Fibroblast of pulmonary artery (primary cell): ENCODE data around the gene AMH.

Source experiments
- DNase-seq: peaks from one replicate; pipeline ENCODE4 v3.0.0-alpha.2; 2010; ENCODE audit warnings: low read depth
- H3K4me3 ChIP-seq: replicated peaks from 2 replicates; pipeline ENCODE4 v1.5.1; 2011; ENCODE audit warnings: low read depth, mild to moderate bottlenecking, control low read depth, low read length, moderate library complexity
- CTCF ChIP-seq: IDR thresholded peaks from 2 replicates; pipeline ENCODE4 v1.5.1; 2011; ENCODE audit warnings: mild to moderate bottlenecking, control low read depth, low read length, inconsistent platforms; ENCODE audit errors: missing control alignments

Gene AMH

GRCh38 chr19:2251106-2252054 is 2.3 kb downstream of the AMH start:
- no peak overlapping the region for H3K4me3 ChIP-seq
- DNase-seq = no peak
- TF ChIP-seq CTCF = no peak

GRCh38 chr19:2252055-2252796 is 3.1 kb downstream of the AMH start:
- DNase-seq = no peak
- H3K4me3 ChIP-seq = no peak overlapping the region
- TF ChIP-seq CTCF = no peak

GRCh38 chr19:2252797-2253105 is 3.6 kb downstream of the AMH start:
- DNase-seq = no peak
- no peak for TF ChIP-seq CTCF
- no peak overlapping the region for H3K4me3 ChIP-seq

- no peak overlapping the region for H3K4me3 ChIP-seq
- DNase-seq = no peak
- peak; percentile 8 for TF ChIP-seq CTCF
Measured at GRCh38 chr19:2253106-2254063, 4.3 kb downstream of the AMH start.

GRCh38 chr19:2254064-2254872 is 5.1 kb downstream of the AMH start:
- TF ChIP-seq CTCF = peak; percentile 64
- DNase-seq = peak; percentile 49
- H3K4me3 ChIP-seq = no peak overlapping the region

GRCh38 chr19:2255112-2255845 is 6.2 kb downstream of the AMH start:
- TF ChIP-seq CTCF = no peak
- DNase-seq = no peak
- H3K4me3 ChIP-seq = no peak overlapping the region
